Endothelial cell of umbilical vein (primary cell): ENCODE measurements around the gene AOC1.

ENCODE experiments used
- EZH2 ChIP-seq: IDR thresholded peaks from 2 replicates; pipeline ENCODE4 v1.6.1; 2012; ENCODE audit warnings: borderline replicate concordance, low read depth, mild to moderate bottlenecking, moderate library complexity, low read length, inconsistent platforms; ENCODE audit not compliant: severe bottlenecking
- FOS ChIP-seq: IDR thresholded peaks from 2 replicates; pipeline ENCODE4 v1.6.1; 2011; ENCODE audit warnings: mild to moderate bottlenecking, low read length, moderate library complexity, borderline replicate concordance; ENCODE audit not compliant: insufficient read depth
- GATA2 ChIP-seq: IDR thresholded peaks from 2 replicates; pipeline ENCODE4 v1.7.0; 2011; ENCODE audit warnings: low read depth, mild to moderate bottlenecking, moderate library complexity, mixed read lengths, low read length; ENCODE audit not compliant: insufficient read length, insufficient read depth
- JUN ChIP-seq: IDR thresholded peaks from 2 replicates; pipeline ENCODE4 v1.6.1; 2011; ENCODE audit warnings: borderline replicate concordance, low read depth; ENCODE audit not compliant: insufficient read length, insufficient read depth
- MYC ChIP-seq: IDR thresholded peaks from one replicate; pipeline ENCODE4 v1.6.1; 2011; ENCODE audit warnings: mild to moderate bottlenecking, low read depth, low read length
- POLR2A ChIP-seq: IDR thresholded peaks from 2 replicates; pipeline ENCODE4 v1.6.1; 2012; ENCODE audit warnings: low read depth, mild to moderate bottlenecking, control low read depth, low read length
- POLR2AphosphoS5 ChIP-seq: IDR thresholded peaks from 2 replicates; pipeline ENCODE4 v1.6.1; 2012; ENCODE audit warnings: low read depth, mild to moderate bottlenecking, control low read depth, low read length, moderate library complexity; ENCODE audit not compliant: insufficient read depth
- TF ChIP-seq, protein P1 (sequence below), 2 donors: IDR thresholded peaks; 1 replicate in 1 of 2; 2 replicates in 1 of 2; pipeline ENCODE4 v1.5.1; 2011; ENCODE audit warnings: low read length in 2 of 2, mild to moderate bottlenecking in 2 of 2, moderate library complexity in 2 of 2, control low read depth in 1 of 2, inconsistent platforms in 1 of 2, low read depth in 1 of 2; ENCODE audit not compliant: insufficient read depth in 1 of 2; ENCODE audit errors: extremely low read depth in 1 of 2
- TF ChIP-seq, protein P2 (sequence below): IDR thresholded peaks from 2 replicates; pipeline ENCODE4 v1.6.1; 2011; ENCODE audit not compliant: insufficient read depth, insufficient read length

DNA sequence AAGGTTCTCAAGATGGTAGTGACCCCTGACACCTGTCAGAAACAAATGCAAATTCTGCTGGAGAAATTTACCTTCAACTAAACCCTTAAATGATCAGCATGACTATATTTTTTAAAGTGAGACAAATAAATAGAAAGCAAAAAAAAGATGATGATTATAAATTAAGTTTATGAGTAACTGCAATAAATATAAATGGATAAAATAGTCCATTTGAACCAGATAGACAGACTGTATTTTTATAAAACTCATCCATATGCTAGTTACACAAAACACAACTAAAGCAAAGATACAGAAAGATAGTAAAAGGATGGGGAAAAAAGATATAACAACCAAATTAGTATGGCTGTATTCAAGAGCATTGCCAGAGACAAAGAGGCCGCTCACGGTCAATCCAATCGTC is 45.9 kb upstream of the AOC1 start:
- TF ChIP-seq, protein P1, sequence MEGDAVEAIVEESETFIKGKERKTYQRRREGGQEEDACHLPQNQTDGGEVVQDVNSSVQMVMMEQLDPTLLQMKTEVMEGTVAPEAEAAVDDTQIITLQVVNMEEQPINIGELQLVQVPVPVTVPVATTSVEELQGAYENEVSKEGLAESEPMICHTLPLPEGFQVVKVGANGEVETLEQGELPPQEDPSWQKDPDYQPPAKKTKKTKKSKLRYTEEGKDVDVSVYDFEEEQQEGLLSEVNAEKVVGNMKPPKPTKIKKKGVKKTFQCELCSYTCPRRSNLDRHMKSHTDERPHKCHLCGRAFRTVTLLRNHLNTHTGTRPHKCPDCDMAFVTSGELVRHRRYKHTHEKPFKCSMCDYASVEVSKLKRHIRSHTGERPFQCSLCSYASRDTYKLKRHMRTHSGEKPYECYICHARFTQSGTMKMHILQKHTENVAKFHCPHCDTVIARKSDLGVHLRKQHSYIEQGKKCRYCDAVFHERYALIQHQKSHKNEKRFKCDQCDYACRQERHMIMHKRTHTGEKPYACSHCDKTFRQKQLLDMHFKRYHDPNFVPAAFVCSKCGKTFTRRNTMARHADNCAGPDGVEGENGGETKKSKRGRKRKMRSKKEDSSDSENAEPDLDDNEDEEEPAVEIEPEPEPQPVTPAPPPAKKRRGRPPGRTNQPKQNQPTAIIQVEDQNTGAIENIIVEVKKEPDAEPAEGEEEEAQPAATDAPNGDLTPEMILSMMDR (IDR thresholded peaks at IDR 0.05; ENCODE audit: extremely low read depth in 1 of 2, insufficient read depth in 1 of 2, low read depth in 1 of 2, low read length in 2 of 2): no peak
- TF ChIP-seq POLR2A (no peak), MYC (no peak), EZH2 (no peak), POLR2AphosphoS5 (no peak), JUN (no peak), FOS (no peak), GATA2 (no peak)
- TF ChIP-seq, protein P2, sequence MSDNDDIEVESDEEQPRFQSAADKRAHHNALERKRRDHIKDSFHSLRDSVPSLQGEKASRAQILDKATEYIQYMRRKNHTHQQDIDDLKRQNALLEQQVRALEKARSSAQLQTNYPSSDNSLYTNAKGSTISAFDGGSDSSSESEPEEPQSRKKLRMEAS: no peak
